ENCODE measurements around the gene NSUN4.
"Not testable (repeated sequence)": the region's sequence is repeated elsewhere in the genome, so short reads cannot be mapped to it uniquely, and the experiment has no call there.

The NSUN4 gene

DNA sequence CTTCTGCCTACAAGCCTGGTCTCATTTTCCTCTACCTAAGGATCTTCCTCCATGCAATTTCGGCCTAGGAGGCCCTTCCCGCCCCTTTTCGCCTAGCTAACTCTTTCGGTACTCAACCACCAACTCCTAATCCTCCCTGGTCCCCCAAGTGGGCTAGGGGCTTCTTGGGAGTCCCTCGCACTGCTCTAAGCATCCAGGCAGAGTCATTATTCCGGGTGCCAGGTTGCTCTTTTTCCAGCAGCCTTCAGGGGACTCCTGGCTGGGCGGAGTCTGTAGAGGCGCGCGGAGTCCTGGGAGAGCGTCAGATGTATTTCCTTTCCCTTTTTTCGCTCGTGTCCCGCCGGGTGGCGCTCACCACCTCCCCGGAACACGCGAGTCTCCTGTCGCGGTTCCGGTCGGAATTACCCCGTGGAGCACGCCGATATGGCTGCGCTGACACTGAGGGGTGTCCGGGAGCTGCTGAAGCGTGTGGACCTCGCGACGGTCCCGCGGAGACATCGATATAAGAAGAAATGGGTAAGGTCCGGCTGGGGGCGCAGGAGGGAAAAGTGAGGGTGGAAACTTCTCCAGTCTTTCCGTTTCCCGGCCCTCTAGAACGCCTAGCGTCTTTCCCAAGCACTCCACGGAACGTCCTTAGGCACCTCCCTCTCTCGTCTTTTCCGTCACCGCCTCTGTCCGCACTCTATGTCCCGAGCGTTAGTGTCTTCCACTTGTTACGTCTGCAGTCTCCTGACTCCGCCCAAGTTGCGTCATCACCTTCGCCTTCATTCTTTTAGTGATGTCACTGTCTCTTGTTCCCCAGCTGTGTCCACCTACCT is at the start of gene NSUN4:
Gene NSUN4 (plus strand): TSS at position 404 of the 818 bp plus-strand sequence. CDS start 20 bp downstream, at position 424.
- DNase-seq: peak; percentile 89

DNA sequence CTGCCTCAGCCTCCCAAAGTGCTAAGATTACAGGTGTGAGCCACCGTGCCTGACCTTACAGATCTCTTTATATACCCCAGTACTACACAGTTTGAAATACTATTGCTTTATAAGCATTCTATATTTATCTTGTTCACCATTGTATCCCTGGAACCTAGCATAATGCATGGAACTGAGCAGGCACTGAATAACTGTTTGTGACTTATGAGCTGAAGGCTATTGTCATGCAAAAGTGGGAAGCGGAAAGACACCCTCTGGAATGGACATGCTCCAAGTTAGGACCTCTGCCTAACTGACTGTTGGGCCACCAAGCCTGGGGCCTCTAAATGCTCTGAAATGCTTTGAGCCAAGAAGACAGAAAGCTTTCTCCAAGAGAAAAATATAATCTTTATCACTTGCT is 45.3 kb upstream of the NSUN4 start:
- no peak for DNase-seq

DNA sequence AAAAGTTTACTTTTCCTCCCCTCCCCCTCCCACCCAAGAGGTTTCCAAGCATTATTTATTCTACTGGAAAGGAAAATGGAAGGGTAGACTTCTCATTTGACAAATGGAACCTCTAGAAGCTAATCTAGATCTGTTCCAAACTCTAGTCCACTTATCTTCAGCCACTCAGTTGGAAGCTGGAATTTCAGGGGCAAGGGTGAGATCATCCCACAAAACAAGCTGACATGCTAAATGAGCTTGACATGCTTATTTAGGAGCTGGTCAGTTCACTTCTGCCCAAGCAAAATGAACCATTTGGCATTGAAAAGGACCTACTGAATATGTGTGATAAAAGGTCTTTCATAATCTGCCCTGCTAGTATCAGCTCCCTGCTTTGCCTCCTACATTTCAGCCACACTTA is 42.2 kb upstream of the NSUN4 start:
- no peak for DNase-seq

DNA sequence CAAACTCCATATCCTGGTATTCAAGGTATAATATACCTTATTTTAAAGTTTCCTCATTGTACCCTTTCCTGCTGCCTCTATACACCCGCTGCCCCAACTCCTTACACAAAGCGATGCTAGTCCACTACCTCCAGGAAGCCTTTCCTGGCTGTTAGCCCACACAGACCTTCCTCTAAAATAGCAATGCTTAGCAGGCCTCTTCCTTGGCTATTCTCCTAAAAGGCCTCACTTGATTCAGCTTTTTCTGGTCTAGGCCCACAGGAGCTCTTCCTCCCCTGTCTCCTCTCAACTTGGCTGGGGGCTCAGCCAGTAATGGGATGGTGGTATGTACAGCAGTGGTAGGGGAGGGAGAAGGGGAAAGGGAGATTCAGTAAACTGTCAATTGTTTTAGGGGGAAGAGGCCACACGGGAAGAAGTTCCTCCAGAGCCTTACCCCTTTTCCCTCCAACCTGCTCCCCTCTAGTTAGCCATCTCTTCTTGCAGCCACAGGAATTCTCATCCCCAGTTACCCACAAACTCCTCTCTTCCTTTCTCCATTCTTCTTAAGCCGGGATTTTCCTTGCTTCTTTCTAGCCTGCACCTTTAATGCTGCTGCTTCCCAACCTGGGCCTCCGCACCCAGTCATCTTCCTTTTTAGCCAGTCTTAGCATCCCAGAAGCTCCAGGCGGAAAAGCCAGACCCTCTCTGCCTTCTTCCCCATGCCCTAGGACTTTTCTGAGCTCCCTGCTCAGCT is 39.8 kb upstream of the NSUN4 start:
- no peak for DNase-seq

DNA sequence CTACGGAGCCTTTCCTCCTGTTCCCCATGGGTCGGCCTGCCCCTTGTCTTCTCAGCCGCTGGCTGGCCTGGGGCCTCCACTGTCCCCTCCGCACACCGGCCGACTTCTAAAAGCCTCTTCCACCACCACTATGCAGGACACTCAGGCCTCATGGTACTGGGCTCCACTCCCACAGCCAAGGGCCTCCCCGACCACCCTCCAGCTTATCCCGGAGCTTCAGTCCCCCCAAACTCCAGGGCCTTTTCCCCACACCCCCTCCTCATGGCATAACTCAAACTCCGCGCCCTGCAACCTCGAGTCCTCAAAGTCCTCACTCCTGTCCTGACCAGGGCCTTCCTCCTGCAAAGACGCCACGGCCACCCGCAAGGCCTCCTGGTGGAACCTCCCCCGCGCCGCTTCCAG is 39.2 kb upstream of the NSUN4 start:
- DNase-seq: no peak

DNA sequence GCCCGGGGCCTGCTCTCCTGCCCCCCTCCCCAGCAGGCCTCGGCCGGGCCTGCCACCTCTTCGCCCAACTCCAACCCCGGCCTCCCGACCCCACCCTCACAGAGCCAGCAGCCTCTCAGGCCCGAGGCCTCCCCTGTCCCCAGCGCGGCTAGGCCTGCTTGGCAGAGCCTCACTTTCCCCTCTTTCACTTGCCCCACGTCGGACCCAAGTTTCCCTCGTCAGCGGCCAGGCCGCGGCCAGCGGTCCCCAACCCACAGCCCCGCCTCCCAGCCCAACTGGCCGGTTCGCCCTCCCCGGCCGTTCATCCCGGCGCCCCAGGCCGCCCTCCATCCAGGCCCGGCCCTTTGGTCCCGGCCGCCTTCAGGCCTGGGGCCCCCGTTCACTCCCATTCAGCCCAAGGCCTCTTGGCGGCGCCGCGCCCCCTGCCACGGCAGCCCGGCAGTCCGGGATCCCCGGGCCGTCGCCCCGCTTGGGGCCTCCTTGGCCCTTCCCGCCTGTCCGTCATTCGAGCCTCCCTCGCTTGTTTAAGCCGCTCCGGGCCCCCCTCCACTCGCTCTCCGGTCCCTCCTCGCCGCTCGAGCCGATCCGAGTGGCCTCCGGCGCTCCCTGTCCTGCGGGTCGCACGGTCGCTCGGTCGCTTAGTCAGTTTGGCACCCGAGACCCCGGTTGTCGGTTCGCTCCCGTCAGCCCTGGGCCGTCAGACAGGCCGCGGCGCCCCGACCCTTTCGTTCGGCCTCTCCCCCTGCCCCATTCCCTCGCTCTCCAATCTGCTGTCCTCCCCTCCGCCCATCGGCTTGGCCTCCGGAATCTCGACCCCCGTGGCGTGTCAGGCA is 38.6 kb upstream of the NSUN4 start:
- no peak for DNase-seq

DNA sequence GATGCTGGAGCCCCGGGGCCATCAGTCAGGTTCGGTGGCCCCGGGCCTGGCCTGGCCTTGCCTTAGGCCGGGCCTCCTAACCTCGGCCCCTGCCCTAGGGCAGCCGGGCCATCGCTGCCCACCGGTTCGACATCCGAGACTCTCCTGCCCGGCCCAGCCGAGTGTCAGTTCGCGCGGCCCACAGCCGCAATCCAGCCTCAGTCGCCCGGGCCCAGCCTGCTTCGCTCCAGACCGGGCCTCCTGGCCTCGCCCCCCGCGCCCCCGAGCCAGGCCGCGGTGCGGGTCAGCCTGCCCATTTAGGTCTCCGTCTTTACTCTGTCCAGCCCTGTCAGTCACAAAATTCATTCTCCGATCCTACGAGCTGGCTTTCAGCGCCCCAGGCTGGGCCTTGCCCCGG is 38.0 kb upstream of the NSUN4 start:
- no peak for DNase-seq

DNA sequence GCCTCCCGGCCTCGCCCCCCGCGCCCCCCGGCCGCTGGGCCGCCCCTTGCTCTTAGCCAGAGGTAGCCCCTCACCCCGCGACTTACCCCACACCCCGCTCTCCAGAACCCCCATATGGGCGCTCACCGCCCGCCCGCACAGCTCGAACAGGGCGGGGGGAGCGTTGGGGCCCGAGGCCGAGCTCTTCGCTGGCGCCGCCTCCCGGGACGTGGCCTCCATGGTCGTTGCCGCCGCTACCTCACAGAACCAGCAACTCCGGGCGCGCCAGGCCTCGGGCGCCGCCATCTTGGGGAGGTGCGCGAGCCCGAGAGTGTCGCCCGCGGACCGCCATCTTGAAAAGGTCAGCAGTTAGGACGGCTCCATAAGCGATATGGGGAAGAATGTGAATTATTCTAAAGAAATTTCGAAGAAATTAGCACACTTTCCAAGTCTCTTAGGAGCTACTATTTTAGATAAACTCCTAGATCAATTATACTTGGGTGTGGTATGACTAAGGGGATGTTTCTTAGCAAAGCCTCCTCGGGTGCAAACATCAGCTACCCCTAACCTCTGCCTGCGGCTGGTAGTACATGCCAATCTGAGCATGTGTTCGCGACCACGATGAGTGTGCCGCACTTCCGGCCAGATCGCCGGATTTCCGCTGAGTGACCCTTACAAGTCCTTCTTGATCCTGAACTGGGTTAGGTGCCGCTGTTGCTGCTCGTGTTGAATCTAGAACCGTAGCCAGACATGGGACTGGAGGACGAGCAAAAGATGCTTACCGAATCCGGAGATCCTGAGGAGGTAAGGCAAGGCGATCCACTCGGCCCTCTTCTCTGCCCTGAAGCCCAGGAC is 37.4 kb upstream of the NSUN4 start, which contains the start of the genes LRRC41 and UQCRH:
Gene LRRC41 (minus strand): TSS at position 579 of the 834 bp plus-strand sequence. CDS start 294 bp downstream, at position 285.
Gene UQCRH (plus strand): TSS at position 661 of the 834 bp plus-strand sequence. CDS start 69 bp downstream, at position 730.
- DNase-seq: peak; percentile 85

DNA sequence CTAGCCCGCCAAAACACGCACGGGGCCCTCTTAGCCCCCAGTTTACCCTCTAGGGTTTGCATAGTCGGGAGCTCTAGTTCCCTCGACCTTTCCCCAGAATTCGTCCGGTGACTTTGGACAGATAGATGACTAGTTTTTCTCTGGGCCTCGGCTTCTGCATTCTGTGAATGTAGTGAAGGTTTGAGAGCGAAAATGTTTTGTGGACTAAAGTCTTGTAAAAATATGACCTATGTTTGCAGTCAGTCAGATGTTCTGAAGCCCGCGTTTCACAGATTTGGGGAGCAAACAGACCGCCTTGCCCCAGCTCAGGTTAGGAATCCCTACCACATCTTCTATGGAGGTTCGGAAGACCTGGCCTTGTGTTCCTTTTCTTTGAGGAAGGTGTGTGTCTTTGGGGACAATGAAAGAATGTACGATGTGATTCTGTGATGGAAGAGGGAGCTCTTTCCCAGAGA is 36.7 kb upstream of the NSUN4 start:
- no peak for DNase-seq

DNA sequence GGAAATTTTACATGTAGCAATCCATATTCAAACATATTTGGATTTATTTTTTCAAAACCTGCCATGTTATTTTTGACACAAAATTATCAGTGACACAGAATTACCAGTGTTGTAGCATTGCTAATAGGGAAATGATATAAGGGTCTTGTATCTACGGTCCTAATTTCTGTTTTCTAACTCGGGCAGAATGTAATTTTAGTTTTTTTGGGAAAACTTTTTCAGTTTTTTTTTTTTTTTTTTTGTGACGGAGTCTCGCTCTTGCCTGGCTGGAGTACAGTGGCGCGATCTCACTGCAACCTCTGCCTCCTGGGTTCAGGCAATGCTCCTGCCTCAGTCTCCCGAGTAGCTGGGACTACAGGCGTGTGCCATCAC is 34.5 kb upstream of the NSUN4 start:
- no peak for DNase-seq

DNA sequence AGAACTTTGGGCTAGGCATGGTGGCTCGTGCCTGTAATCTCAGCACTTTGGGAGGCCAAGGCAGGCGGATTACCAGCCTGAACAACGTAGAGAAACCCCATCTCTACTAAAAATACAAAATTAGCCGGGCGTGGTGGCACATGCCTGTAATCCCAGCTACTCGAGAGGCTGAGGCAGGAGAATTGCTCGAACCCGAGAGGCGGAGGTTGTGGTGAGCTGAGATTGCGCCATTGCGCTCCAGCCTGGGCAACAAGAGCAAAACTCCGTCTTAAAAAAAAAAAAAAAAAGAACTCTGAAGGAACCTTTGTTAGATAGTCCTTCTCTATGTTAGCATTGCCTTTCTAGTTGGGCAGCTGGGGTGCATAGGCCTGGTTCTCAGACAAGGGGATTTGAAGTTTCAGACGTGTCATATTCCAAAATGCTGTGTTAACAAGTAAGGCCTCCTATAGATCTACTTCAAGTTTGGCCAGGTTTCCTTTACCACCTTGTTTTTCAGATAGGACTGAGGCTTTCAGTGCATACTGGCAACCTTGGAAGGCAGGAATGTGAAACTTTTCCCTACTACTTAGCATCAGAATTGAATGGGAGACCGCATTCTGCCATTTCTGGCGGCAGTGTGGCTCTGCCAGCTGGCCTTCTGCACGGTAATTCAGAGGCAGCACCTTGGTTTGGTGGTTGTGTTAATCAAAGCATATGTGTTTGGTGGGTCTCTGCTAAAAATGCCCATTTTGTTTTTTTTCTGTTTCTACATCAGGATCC is 31.0 kb upstream of the NSUN4 start:
- no peak for DNase-seq

DNA sequence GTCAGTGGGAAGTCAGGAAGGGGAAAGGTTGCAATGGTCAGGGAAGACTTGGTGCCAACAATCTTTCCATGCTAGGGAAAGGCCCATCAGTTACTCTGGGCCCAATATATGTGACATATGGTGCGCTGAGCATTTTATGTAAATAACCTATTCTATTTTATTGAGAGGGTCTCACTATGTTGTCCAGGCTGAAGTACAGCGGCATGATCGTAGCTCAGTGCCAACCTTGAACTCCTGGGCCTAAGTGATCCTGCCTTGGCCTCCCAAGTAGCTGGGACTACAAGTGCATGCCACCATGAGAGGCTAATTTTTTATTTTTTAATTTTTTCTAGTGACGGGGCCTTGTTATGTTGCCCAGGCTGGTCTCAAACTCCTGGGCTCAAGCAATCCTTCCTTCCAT is 30.3 kb upstream of the NSUN4 start:
- no peak for DNase-seq

DNA sequence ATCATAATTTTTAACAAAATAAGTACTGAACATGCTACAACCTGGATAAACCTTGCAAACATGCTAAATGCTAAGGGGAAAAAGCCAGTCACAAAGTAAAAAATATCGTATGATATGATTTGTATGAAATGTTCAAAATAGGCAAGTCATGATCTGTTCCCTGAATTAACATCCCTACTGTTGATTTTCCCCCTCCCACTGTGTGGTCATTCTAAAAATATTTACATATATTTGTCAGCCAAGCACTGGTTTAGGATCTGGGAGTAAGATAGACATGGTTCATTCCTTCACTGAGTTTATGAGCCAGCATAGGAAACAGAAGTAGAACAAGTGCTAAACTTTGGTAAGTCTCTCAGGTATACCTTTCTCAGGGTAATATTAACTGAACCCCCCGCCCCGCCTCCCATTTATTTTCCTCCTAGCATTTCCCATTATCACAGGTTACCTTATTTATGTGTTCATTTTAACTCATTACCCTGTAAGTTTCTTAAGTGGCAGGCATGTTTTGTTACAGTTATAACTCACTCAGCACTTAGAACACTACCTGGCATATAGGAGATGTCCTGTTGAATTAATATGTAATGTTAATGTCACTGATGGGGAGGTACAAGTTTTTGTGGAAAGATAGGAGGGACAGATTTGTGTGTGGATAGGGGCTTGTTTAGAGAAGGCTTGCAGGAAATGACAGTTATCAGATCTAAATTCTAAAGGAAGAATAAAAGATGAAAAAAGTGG is 24.8 kb upstream of the NSUN4 start:
- DNase-seq: no peak

DNA sequence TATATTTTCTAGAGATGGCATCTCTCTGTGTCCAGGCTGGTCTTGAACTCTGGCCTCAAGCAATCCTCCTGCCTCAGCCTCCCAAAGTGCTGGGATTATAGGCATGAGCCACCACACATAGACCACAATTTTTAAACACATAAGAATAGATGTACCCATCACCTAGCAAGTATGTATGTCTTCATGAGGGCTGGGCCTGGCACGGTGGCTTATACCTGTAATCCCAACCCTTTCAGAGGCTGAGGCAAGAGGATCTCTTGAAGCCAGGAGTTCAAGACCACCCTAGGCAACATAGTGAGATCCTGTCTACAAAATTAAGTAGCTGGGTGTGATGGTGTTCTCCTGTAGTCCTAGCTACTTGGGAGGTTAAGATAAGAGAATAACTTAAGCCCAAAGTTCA is 23.3 kb upstream of the NSUN4 start:
- DNase-seq: no peak

DNA sequence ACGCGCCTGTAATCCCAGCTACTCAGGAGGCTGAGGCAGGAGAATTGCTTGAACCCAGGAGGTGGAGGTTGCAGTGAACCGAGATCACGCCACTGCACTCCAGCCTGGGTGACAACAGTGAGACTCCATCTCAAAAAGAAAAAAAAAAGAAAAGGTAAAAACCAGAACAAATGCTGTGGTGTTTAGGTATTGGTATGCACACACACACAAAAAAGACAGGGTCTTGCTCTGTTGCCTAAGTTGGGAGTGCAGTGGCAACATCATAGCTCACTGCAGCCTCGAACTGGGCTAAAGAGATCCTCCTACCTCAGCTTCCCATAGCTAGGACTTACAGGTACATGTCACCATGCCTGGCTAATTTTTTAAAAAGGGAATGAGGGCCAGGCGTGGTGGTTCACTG is 21.3 kb upstream of the NSUN4 start:
- DNase-seq: not testable (repeated sequence)

DNA sequence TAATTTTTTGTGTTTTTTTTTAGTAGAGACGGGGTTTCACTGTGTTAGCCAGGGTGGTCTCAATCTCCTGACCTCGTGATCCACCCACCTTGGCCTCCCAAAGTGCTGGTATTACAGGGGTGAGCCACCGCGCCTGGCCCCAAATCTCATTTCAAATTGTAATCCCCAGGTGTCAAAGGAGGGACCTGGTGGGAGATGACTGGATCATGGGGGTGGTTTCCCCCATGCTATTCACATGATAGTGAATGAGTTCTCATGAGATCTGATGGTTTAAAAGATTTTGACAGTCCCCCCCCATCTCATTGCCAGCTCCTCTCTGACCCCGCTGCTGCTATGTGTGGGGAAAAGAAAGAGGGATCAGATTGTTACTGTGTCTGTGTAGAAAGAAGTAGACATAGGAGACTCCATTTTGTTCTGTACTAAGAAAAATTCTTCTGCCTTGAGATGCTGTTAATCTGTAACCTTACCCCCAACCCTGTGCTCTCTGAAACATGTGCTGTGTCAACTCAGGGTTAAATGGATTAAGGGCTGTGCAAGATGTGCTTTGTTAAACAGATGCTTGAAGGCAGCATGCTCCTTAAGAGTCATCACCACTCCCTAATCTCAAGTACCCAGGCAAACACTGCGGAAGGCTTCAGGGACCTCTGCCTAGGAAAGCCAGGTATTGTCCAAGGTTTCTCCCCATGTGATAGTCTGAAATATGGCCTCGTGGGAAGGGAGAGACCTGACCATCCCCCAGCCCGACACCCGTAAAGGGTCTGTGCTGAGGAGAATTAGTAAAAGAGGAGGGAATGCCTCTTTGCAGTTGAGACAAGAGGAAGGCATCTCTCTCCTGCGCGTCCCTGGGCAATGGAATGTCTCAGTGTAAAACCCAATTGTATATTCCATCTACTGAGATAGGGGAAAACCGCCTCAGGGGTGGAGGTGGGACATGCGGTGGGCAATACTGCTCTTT is 20.4 kb upstream of the NSUN4 start:
- not testable (repeated sequence) for DNase-seq

DNA sequence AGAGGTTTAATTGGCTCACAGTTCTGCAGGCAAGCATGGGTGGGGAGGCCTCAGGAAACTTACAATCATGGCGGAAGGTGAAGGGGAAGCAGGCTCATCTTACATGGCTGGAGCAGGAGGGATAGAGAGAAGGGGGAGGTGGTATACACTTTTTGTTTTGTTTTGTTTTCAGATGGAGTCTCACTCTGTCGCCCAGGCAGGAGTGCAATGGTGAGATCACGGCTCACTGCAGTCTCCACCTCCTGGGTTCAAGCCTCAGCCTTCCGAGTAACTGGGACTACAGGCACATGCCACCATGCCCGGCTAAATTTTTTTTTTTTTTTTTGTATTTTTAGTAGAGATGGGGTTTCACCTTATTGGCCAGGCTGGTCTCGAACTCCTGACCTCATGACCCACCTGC is 18.4 kb upstream of the NSUN4 start:
- DNase-seq: not testable (repeated sequence)

DNA sequence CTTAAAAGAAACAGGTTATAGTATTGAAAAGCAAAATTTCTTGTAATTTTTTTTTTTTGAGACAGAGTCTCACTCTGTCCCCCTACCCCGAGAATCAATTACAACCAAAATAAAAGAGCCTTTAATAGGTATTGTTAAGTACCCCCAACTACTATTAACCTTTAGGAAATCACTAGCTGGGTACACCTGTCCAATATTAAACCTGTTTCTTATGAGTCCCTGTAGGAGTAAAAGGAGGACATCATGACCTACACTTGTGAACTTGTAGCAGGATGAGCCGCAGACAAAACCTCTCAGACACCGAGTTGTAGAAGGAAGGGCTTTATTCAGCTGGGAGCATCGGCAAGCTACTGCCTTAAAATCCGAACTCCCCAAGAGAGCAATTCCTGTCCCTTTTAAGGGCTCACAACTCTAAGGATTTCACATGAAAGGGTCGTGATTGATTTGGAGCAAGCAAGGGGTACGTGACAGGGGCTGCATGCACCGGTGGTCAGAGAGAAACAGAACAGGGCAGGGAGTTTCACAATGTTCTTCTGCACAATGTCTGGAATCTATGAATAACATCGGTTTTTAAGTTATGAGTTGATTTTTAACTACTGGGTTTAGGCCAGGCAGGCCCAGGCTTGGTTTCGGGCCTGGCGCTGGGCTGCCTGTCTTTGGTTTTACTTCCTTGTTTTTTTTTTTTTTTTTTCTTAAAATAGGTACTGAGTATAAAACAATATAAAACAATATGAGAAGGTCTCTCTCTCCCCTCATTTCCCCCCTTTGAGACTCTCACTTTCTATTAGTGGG is 15.1 kb upstream of the NSUN4 start:
- not testable (repeated sequence) for DNase-seq

DNA sequence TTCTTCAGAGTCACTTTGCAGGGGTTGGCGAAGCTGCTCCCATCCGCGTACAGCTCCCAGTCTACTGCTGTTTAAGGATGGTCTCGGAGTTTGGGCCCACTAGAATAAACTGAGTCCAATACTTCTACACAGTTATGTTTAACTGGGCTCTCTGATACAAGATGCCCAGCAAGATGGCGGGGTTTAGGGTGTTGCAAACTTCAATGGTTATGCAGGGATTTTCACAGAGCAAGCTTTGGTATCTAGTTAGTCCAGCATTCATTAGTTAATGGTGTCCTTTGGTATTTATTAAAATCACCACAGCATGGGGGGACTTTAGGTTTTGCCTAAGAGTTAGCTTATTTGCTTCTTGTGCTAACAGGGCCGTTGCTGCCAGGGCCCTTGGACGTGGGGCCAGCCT is 12.4 kb upstream of the NSUN4 start:
- DNase-seq: not testable (repeated sequence)
